NCI-H146 treated with DMSO at 0.1 percent for 48 hours (cell line): ENCODE measurements around the gene LIFR.
A peak's percentile ranks its signal among the peaks of the same experiment; 100 is the strongest.

Experiments used
- DNase-seq: peaks from one replicate; lab custom pipeline; 2025; ENCODE audit not compliant: unreplicated experiment; lab: John Stamatoyannopoulos, UW

The LIFR gene

GRCh38 chr5:38446029-38446522 is 110.4 kb downstream of the LIFR start:
- no peak for DNase-seq

- DNase-seq = no peak
These were observed 110.9 kb downstream of the LIFR start for GRCh38 chr5:38445374-38446028.

GRCh38 chr5:38443390-38443789 is 113.1 kb downstream of the LIFR start:
- DNase-seq = no peak

- no peak for DNase-seq
These were observed 114.2 kb downstream of the LIFR start for GRCh38 chr5:38442247-38442573.

GRCh38 chr5:38441453-38442246 is 114.8 kb downstream of the LIFR start:
- peak; percentile 55 for DNase-seq

- DNase-seq = no peak
These were observed 117.7 kb downstream of the LIFR start for GRCh38 chr5:38438757-38439156.

- no peak for DNase-seq
These were observed 121.3 kb downstream of the LIFR start for GRCh38 chr5:38434966-38435705.

GRCh38 chr5:38433160-38433861 is 123.1 kb downstream of the LIFR start:
- DNase-seq = no peak

GRCh38 chr5:38431242-38431853 is 125.1 kb downstream of the LIFR start:
- no peak for DNase-seq

- no peak for DNase-seq
These were observed 129.2 kb downstream of the LIFR start for GRCh38 chr5:38426986-38427950.

- no peak for DNase-seq
These were observed 130.0 kb downstream of the LIFR start for GRCh38 chr5:38426490-38426889.
